Amniotic stem cell (primary cell): ENCODE data around the gene NOP10.
"Not testable (repeated sequence)": the region's sequence is repeated elsewhere in the genome, so short reads cannot be mapped to it uniquely, and the experiment has no call there.

Experiments
- DNase-seq: peaks from one replicate; lab custom pipeline; 2025; lab: John Stamatoyannopoulos, UW

NOP10 gene

DNA sequence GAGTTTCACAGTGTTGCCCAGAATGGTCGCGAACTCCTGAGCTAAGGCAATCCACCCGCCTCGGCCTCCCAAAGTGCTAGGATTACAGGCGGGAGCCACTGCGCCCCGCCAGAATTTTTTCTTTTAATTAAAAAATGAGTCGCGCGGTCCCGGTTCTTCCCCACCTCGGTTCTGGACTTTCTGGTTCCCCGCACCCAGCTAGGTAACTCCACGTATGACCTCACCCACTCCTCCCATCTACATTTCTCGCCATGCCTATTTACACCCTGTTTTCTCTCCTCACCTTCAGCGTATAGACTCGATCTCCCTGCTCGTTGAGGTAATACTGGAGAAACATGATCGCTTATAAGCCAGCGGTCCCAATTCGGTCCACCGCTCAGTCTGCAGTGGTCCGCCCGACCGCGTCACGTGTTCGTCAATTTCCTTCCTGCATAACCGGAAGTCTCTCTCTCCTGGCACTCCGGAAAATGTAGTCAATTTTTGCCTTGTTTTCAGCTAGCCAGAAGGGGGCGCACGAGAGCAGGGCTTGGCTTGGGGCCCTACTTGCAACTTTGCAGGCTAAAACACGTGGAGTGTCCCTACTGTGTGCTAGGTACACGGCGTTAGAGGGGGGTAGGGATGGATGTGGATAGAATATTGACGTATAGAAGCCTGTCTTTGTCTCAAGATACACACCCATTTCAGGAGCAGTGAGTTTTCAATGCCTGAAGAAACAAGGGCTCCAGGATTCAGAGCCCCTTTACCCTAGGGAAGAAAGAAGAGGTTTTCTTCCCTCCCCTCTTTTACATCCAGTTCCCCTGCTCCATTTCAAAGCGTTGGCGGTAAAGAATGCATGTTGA lies at the start of gene NOP10, which contains the start of gene NUTM1:
NOP10 (minus strand) TSS at position 400 of the 839 bp plus-strand sequence; CDS start at position 337, 63 bp downstream.
NUTM1 (plus strand) TSS at position 579 of the 839 bp plus-strand sequence. CDS start 382 bp downstream, outside the sequence.
- peak; percentile 76 for DNase-seq

DNA sequence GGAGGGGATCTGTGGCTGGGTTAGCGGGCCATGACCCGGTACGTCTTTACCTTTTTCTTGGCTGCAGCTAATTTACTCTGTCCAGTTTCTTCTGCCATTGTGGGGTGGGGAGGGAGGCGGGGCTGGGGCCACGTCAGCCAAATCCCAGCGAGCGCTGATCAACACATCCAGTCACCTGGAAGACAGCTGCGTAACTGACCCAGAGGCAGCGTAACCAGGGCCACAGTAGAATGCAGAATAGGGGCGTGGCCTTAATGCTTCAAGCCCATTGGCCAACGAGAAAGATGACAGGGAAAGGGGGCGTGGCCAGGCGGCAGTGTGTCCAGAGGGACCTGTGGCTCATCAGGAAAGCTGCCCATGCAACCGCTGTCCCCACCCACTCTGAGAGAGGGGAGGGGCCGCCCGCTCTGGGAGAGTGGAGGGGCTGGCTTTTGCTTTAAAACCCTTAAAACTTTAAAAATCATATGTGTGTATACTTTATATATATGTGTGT lies 46.7 kb upstream of the NOP10 start:
- not testable (repeated sequence) for DNase-seq

DNA sequence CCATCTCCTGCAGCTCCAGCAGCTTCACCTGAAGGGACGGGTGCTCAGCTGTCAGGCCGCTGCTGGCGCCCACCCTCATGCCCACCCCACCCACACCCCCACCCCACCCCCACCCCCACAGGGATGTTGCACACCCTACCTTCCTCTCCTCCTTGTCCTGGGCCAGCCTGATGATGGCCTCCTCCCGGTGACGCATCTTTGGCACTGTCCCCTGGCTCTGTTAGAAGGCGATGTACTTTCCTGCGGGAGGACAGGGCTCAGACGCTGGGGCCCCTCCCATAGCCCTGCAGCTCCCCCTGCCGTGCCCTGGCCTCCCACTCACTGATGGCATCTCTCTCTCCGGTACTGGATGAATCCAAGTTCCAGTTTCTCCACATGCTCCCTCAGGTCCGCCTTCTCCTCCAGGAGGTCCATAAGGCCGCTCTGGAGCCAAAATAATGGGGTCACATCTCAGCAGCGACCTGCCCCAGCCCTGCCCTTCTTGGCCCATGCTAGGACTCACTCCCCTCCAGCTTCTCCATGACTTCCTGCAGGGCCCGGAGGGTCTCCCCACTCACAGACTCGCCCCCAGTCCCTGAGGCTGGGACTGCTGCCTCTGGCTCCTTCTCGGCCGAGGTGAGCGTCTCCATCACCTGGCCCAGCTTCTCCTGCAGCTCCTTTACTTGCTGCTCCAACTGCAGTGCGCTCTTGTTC lies 39.0 kb upstream of the NOP10 start:
- DNase-seq, result not testable (repeated sequence)

DNA sequence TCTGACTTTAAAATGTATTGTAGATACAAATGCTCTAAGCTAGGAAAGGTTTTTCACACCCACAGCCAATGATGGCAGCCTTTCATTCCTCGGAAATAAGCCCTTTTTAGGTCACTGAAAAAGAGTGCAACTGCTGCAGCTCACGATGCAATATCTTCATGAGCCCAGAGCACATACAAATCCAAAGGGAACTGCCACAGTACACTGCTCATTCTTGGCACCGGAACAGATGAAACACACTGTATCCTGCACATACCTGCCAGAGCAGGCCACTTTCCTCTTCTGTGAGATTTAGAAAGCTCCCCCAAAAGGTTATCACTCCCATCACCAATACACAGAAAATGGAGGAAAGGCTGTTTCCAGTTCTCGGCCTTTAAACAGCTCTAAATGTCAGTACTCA lies 37.6 kb upstream of the NOP10 start:
- DNase-seq, result not testable (repeated sequence)

DNA sequence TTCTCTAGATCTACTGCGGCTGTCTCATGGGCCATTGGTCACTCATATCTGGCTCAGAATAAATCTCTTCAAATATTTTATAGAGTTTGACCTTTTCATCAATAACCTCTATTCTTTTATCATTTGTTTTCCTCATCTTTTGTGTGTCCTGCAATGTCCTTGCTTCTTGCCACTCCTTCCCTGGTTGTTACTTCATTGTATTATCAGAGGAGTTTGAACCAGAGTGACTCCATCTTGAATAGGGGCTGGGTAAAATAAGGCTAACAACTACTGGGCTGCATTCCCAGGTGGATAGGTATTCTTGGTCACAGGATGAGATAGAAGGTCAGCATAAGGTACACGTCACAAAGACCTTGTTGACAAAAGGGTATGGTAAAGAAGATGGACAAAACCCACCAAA lies 33.9 kb upstream of the NOP10 start:
- no peak for DNase-seq

DNA sequence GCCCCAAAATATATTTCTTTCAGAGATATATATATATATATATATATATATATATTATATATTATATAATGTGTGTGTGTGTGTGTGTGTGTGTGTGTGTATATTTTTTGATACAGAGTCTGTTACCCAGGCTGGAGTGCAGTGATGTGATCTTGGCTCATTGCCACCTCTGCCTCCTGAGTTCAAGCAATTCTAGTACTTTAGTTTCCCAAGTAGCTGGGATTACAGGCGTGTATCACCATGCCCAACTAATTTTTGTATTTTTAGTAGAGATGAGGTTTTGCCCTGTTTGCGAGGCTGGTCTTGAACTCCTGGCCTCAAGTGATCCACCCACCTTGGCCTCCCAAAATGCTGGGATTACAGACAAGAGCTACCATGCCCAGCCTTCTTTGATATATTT lies 32.6 kb upstream of the NOP10 start:
- not testable (repeated sequence) for DNase-seq

DNA sequence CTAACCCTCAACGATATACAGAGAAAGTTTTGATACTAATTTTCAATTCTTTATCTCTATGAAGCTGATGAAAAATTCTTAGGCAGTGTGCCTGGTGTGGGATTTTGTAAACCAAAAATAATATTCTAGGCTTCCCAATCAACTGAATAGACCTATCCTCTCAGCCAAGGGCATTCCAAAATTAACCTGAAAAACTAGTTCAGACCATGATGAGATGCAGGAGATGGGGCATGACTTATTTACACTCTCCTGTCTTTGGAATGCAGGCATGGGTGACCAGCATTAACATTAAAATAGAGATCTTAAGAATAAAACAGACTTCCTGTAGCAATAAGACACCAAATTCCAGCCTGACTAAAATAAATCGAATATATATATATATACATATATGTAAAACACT lies 31.9 kb upstream of the NOP10 start:
- DNase-seq, result no peak

DNA sequence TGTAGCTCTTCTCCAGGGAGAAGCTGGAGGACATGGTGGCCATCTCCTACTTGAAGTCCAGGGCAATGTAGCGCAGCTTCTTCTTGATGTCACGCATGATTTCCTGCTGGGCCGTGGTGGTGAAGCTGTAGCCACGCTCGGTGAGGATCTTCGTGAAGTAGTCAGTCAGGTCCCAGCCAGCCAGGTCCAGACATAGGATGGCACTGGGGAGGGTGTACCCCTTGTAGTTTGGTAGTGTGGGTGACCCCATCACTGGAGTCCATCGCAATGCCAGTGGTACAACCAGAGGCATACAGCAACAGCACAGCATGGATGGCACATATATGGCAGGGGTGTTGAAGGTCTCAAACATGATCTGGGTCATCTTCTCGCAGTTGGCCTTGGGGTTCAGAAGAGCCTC lies 31.0 kb upstream of the NOP10 start:
- DNase-seq, result no peak

DNA sequence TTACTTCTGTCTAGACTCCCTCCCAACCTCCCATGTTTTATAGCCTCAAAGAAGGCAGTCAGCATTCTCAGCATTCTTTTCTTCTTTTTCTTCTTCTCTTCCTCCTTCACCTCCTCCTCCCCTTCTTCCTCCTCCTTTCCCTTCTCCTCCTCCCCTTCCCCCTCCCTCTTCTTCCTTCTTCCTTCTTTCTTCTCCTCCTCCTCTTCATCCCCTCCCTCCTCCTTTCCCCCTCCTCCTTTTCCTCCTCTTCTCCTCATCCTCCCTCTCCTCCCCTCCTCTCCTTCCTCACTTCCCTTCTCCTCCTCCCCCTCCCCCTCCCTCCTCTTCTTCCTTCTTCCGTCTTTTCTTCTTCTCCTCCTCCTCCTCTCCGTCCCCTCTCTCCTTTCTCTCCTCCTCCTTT lies 27.7 kb upstream of the NOP10 start:
- DNase-seq, result no peak

DNA sequence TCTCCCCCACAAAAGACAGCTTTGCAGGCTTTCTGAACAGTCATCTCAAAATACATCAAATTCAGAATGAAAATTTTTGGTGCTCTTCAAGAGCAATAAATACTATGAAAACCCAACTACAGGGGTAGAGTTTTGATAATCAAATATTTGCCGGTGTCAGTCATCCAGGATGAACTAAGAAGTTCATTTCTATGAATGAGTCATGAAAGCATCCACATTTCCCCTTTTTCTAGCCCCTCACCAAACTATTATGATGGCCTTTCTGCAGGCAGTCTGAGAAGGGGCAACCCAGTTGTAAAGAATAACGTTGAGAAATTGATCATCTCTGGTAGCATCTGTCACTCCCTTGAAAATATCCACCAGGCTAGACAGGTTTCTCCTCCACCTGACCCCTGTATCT lies 27.2 kb upstream of the NOP10 start:
- no peak for DNase-seq

DNA sequence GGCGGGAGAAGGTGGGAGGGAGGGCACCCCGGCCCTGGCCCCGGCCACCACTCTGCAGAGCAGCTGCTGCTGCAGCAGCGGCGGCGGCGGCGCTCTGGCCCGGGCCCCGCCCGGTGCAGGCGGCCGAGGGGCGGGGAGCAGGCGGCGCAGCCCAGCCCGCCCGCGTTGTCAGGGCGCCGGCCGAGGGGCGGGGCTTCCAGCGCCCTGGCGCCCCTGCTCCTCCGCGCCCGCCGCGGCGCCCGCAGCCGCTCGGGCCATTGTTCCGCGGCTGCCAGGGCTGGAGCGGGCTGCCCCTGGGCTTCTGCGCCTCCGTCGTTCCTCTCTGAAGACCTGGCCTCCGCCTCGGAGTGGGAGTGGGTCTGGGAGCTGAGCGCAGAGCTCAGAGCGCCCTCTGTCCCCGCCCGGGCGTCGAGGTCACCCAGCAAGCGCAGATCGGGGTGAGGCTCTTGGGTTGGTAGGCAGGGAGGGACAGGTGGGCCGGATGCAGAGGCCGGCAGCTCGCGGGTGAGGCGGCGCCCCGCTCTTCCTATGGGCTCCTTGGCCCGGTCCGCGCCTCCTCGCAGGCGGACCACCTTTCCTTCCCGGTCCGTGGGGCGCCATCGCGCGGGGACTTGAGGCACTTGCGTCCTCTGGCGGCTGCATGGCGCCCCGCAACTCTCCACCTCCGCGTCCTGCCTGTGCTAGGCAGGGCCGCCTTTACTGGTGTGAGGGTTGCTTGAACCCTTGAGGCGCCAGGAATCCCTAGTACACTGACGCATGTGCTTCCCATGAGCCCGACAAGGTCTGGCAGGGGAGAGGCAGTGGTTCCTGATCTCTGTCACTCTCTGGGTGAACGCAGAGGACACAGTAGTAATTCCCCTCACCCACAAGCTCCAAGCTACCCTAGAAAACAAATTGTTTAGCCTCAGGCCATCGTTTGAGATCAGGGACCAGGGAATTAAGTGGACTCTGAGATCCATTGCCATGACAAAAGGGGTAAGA lies 24.5 kb upstream of the NOP10 start, which contains the start of gene LPCAT4:
LPCAT4 (minus strand) TSS at position 96 of the 981 bp plus-strand sequence. CDS start 96 bp downstream, outside the sequence.
- DNase-seq, result peak; percentile 81

DNA sequence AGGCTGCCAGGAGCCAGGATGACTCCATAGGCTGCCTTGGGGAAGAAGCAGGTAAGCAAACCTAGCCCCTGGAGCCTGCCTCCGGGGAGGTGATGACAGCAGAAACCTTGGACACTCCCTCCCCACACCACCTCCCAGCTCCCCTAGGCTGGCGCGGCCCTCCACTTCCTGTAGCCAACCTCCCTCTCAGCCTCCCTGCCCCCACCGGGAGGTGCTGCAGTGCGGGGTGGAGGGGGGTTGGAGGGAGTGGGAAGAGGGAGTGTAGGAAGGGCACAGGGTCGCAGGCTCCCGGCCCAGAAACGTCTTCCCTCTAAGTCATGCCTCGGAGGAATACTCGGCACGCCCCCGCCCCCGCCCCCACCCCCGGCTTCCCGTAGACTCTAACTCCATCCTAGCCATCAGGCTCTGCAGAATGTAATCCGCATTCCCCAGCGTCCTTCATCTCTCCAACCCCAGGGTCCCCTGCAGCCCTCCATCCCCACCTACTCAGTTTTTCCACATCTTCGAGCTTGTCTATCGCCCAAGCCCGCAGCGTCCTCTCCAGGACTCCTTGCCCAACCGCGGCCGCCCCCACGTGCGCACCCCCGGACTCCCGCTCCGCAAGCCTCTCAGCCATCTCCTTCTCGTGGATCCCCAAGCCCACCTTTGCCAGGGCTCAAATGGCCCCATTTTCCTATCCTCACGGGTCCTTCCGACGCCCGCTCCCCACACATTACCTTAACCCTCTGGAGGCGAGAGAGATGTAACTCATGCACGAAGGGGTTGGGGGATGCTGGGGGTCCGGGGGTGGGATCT lies 23.5 kb upstream of the NOP10 start:
- peak; percentile 15 for DNase-seq

DNA sequence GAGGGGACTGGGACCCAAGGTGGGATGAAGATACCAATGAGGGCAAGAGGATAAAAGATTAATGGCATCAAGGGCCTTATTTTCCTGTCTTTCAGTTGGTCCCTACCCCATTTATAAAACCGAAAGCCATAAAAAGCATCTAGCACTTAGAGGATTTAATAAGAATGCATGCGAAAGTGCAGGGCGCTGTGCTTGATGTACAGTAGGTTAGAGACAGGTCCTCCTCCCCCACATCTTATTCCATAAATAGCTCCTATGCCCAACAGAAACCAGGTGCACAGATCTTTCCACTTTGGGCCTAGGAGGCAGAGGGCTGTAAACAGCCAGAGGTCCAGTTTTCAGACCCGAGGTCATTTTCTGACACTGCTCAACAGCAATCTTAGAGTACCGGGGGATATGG lies 22.9 kb upstream of the NOP10 start:
- no peak for DNase-seq

DNA sequence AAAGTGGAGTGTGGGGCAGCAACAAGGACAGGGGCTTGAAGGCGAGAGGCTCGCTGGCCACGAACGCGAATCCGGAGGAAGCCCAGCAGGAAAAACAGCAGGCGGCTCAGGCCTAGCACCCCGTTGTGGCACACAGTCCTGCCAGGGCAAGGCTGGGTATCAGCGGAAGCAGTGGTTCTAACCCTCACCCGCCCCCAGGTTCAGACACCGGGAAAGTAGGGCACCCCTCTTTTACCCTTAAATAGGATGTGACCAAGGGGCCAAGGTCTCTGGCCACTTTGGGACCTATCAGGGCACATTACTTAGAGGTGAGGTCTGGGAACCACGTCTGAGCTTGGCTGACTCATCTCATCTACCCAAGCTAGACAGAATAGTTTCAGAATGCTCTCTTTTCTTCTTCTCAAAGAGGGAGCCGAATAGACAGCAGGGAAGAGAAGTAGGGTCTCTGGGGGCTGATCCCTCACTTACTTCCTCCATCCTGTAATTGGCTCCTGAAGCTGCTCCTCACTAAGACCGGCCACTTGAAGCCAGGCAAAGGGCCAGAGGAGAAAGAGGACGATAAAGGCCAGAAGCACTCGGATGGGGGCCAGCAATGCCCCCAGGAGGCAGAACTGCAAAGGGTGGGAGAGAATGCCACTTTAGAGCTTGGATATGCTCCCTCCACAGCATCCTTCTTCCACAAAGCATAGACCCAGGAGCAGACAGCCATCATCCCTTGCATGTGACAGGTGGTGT lies 22.3 kb upstream of the NOP10 start:
- DNase-seq, result no peak

DNA sequence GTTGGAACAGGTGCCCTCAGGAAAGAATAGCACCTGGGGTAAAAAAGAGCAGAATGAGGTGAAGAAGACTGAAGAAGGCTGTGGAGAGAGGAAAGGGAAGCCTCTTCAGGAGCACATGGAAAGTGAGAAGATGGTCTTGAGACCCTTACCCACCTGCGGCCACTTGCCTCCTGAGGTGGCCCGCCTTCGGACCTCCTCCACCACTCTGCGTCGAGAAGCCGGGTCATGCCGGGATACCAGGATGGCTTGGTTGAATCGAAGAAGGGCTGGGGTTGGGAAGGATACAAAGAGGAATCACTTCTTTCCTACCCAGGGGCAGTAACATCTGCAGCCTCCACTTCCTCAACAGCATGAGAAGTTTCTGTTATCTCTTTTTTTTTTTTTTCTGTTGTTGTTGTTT lies 21.1 kb upstream of the NOP10 start:
- no peak for DNase-seq

DNA sequence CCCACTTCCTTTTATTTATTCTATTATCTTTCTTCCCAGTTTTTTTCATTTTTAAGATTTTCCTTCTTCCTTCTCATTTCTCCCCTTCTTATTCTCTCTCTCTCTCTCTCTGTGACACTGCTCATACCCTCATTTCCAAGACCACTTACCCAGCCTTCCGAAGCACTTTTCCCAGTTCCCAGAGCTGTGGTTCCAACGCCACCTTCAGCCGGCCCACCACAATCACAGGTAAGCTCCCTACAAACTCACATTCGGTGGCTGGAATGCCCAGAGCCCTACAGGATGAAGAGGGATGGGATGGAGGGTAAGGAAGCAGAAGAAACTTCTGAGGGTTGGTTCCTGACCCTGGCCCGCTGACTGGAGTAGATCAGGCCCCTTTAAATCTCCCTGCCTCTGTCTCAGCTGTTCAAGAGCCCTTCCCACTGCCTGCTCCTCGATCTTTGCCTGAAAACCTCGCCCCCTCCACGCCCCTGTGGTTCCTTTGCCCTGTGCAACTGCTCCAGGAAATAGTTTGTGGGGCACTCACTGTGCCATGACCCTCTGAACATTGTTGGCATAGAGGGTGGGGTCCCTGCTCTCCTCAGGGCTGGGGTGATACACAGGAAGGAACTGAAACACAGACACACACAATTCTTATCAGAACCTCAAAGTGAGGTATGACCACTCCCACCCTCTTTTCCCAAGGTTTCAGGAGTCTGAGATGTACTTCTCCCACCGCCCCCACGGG lies 19.3 kb upstream of the NOP10 start:
- no peak for DNase-seq

DNA sequence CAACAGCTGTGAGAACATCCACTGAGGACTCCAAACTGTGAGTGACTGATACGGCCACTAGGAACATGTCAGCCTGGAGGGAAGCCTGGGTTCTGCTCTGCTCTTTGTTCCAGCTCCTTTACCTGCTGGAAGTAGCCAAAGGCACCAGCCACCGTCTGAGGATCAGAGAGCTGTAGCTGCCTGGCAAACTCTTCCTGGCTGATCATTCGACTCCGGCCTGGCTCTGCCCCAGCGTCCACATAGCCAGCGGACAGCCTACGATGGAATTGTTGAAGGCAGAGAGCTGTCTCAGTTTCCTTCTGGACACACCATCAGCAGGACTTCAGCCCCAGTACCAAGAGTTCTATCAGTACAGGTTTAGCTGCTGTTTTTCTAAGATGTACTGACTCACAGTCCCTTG lies 18.3 kb upstream of the NOP10 start:
- DNase-seq, result no peak

DNA sequence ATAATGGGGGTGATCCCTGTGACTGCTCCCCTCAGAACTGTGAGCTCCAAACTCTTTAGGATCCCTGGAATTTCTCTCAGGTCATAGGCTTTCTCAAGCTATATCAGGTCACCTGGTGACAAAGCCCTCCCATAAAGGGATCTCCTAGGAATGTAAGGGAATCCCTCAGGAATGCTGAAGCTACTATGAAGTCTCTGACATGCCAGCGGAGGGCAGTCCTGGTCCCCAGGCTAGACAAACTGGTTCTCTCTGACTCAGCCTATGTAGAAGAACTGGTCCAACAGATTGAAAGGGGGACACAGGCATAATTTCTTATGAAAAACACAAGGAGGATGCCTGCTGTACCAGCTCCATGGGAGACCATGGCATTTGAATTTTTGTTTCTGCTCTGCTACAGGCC lies 17.4 kb upstream of the NOP10 start:
- no peak for DNase-seq

DNA sequence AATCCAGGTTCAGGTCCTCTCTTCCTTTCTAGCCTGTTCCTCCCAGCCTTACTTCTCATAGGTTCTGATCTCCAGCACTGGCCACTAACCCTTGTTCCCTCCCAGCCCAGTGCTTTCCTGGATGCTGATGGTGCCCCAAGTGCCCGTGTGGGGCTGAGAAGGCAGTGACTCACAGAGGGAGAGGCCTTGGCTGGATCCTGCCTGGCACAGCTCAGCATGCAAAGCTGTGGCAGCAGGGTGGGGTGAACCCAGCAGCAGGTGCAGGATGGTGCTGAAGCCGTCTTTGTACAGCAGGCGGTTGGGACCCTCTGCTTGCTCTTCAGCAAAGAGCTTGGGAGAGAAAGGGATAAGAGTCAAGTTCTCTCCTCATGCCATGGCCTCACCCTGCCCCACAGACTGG lies 16.5 kb upstream of the NOP10 start:
- no peak for DNase-seq

DNA sequence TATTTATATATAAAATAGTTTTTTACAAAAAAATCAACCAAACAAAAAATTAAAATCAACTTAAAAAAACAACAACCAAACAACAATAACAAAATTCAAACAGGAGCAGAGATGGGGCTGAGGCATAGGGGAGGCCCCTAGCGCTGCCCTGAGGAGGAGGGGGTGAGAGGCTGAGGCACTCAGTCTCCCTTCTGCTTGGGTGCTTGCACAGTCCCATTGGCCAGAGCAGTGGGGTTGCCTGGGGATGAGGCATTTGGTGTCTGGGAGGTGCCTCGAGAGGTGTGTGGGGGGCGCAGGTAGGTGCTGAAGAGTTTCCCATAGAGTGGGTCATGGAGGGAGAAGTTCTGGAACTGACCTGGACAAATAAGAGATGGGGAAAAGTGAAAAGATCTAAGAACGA lies 16.0 kb upstream of the NOP10 start:
- DNase-seq, result no peak
